ENCODE data around the gene PIGP.

DNA sequence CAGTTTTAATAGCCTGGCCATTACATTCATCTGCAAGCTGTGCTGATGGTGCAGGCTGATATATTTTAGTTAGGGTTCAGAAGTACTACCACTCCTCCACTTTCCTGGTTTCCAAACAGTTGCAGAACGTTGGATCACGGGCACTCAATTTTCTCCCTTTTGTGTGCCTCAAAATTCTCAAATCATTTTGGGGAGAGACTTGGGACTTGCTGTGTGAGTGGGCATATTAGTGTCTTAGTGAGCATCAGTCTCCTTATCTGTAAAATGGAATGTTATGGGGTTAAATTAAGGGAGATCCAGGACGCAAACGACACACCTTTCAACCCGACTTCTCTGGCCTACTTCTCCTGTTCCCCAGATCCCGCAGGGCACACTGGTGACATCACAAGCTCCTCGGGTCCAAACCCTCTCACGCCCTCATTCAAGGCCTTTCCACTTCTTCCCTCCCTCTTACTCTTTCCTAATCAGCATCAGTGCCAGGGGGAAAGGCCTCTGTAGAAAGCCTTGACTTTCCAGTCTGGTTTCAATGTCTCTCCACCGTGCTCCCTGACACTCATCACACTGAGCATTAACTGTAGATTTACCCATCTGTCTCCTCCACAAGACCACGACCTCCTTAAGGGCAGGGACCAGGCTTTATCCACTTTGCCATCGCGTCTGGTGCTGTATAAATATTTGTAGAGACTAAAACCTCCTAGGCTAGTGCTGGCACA lies 1.2 kb downstream of the PIGP start:
- TF ChIP-seq CAMTA2 (CRISPR knock-in tag; IDR thresholded peaks at IDR 0.05; ENCODE audit: borderline replicate concordance) (no peak), ZNF205 (CRISPR knock-in tag; IDR thresholded peaks at IDR 0.05) (no peak), MAFK (conservative IDR thresholded peaks at IDR 0.05 in 1 of 2, IDR thresholded peaks at IDR 0.05 in 1 of 2; ENCODE audit: low read length in 2 of 2) (no peak)
